Activated CD8-positive, alpha-beta memory T cell treated with anti-CD3 and anti-CD28 coated beads, Interleukin-2, amount 50 U/mL, for 4 hours (primary cell): ENCODE results near the gene PDC.
"Not testable (repeated sequence)": the region's sequence is repeated elsewhere in the genome, so short reads cannot be mapped to it uniquely, and the experiment has no call there.

Source experiments
- DNase-seq: peaks from one replicate; pipeline ENCODE4 v3.0.0-alpha.2; 2020

Gene PDC

DNA sequence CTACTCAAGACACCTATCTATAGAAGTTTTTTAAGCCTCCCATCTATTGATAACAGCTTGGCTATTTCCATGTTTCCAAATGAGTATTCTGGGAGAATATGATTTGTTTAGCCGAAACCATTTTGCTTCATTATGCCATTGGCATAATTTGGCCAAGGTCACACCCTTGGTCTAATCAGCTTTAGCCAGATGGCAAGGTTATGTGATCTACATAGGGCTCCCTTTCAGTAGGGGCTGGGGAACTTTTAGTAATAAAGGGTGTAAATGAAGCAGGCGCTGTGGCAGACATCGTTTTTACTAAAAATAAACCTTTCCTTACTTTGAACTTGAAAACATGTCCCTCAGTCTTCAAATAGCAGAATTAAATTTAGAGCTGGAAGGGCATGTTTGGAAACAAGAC is 3.0 kb upstream of the PDC start:
- DNase-seq, result no peak

DNA sequence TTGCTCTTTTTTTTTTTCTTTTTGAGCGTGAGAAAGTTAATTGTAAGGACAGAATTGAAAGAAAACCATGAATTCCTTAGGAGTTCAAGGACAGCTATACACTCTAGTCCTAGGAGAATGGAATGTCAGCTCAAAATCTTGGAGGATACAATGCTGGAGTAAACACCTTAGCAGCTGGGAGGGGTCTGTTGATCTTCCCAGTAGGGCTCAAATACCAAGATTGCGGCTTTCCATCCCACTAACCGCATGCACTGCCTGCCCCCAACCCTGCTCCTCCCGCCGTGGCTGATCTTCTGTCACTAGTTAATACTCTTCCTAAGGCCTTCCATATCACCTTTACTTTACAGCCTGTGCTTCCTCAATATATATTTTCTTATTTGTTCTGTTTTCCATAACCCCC is 2.6 kb upstream of the PDC start:
- DNase-seq, result no peak

DNA sequence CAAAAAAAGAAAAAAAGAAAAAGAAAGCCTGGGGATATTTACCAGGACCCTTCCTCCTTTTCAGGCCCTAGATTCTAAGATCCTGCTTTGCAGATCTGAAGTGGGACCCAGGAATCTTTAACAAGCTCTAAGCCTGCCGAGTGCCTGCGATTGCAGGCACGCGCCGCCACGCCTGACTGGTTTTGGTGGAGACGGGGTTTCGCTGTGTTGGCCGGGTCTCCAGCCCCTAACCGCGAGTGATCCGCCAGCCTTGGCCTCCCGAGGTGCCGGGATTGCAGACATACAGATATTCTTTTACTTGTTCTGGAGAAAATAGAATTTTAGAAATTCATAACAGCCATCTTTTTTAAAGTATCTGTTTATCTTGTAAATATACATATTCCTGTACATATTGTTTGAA is 1.8 kb downstream of the PDC start:
- not testable (repeated sequence) for DNase-seq

DNA sequence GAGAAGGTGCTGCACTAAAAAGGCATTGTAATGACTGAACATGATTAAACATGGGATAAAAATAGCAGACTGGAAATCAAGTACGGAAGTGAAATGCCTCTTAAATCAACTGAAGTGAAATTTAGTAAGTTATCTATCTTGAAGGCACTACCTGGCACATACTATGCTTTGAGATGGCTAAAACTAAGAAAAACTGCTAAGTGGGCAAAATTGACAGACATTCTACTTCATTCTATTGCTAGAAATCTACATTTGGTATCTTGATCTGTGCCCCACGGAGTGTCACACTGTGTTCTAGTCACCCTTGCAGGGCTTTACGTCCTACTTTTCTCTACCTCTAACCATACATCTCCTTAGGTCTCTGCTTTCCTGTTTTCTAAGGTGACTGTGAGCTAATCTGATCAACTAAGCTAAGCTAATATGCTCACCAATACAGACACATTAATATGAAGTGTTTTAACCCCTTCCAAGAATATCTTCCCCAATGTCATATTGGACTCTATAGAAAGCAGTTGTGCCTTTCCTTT is 4.1 kb downstream of the PDC start:
- no peak for DNase-seq

DNA sequence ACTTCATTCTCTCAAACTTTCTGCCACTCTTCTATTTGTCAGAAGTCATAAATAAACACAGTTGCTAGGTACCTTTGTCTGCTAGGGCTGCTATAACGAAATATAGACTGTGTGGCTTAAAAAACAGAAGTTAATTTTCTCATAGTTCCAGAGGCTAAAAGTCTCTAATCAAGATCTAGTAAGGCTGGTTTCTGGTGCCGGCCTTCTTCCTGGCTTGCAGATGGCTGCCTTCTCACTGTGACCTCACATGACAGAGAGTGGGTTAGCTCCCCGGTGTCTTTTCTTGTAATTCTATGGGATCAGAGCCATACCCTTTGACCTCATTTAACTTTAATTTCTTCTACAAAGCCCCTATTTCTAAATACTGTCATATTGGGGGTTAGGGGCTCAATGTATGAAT is 5.9 kb downstream of the PDC start:
- no peak for DNase-seq

DNA sequence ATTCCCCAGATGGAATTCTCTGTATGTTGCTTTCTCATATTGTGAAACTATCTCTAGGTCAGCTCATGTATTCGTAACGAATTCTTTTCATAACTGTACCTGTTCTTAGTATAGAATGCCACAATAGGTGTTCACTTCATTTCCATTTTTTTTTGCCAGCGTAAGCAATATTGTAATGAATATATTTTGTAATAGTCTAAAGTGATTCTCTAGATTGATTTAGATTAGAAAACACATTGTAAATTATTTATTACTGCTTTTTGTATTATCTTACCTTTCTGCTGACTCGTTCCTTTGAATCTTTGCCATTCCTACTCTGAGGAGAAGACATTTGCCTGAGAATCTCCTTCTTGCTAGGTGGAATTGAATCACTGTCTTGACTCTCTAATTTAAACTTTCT is 14.8 kb downstream of the PDC start:
- no peak for DNase-seq

DNA sequence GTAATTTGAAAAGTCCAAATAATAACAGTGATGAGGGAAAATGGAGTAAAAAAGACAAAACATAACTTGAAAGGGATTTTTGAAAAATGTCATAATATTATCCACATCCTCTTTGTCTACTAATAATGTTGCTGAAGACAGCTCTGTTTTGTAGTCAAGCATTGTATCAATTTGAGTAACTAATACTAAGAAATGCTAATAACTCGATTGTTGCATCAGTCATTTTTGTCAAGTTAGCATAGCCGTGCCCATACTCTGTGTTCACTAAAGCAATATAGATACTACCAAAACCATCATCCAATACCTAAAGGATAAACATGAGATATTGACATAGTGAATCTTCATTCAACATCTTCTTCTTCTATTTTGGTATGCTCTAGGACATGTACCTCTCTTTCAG is 17.3 kb downstream of the PDC start:
- DNase-seq, result no peak

DNA sequence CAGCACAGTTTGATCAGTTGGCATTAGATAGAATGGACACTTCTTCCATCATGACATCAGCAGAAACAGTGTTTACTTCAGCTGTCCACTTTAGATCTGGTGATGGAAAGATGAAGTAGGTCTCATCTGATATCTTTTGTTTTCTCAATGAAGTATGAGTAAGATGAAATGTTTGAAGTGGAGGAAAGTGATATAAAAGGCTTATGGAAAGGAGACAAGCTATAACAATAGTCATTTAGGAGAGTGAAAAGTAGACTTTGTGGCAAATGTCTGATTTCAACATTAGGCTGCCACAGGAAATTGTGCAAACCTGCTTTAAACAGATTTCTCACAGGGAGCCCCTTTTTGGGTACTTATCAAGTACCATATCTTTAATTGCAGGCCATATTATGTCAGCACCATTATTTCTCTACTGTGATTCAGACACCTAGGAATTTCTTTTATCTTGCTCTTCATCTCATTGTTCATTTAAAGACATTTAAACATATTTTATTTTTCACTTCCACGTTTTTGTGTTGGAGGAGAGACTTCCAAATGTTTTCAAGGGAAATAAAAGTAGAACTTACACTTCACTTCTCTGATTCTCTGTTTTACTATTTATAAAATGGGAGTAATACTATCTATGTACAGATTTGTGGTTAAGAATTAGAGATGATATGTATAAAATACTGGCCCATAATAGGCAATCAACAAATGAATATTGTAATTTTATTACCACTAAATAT is 18.1 kb downstream of the PDC start:
- DNase-seq, result no peak

DNA sequence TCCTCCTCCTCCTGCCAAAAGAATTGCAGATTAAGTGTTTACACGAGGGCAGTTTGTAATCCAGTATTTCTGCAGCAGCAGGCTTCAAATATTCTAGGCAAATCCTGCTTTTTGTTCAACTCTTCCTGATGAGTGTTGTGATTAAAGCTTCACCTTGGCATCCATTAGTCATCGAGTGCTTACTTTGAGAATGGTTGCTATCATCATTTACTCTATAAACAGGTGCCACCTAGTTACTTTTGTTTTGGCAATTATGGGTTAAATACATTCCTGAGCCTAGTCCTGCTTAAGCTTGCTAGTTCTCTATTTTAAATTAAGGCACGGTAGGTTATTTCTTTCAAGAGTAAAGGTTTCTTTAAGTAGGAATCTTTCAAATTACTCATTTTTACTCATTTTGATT is 20.3 kb downstream of the PDC start:
- DNase-seq, result no peak

DNA sequence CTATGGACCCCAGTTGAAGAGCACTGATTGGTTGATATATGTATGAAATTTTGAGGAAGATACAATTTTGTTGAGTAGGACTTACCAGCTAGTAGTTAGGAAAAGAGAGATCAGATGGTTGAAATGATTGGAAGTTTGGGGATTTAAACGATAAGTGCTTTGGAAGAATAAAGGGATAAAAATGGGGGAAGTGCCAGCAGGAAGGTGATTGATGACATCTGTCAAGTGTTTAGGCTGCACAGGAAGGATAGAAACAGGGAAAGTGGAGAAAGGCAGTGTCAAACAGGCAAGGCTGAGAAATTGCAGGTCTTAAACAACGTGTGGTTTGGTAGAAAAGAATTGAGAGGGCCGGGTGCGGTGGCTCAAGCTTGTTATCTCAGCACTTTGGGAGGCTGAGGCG is 22.3 kb downstream of the PDC start:
- no peak for DNase-seq

DNA sequence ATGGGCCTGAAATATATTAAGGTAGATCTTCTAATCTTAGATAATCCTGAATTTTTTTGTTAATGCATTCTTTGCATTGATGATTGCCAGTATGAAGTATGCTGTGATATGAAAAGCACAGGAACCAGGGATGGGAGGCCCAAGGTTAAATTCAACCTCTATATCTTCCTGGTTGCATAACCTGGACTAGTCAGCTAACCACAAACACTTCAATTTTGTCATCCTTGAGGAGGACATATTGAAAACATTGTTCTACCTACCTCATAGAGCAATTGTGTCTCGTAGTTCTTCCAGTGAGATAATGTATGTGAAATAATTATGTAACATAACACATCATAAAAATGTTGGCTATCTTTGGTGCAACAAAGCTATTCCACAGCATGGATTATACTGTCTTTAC is 25.6 kb downstream of the PDC start:
- DNase-seq, result no peak

DNA sequence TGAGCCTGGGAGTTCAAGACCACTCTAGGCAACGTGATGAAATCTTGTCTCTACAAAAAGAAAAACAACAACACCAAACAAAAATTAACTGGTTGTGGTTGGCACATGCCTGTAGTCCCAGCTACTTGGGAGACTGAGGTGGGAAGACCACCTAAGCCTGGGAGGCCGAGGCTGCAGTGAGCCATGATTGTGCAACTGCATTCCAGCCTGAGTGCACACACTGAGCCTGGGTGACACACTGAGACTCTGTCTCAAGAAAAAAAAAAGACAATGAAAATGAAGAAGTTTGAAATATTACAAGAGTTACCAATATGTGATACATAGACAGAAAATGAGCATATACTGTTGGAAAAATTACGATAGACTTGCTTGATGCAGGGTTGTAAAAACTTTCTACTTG is 31.9 kb downstream of the PDC start:
- DNase-seq, result no peak

DNA sequence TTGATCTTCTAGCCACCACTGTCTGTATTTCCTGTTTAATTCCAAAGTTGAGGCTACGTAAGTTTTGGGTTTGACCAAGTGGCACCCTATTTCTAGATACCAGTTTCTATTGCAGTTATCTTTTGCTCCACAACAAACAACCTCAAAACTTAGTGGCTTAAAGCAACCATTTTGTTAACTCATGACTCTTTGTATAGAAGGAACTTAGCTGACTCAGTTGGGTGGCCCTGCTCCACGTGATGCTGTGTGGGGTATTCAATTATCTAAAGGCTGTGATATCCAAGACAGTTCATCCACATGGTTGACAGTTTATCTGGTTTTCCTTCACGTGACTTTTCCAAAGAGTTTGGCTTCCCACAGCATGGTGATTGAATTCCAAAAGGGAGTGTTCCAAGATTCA is 34.8 kb downstream of the PDC start:
- no peak for DNase-seq

DNA sequence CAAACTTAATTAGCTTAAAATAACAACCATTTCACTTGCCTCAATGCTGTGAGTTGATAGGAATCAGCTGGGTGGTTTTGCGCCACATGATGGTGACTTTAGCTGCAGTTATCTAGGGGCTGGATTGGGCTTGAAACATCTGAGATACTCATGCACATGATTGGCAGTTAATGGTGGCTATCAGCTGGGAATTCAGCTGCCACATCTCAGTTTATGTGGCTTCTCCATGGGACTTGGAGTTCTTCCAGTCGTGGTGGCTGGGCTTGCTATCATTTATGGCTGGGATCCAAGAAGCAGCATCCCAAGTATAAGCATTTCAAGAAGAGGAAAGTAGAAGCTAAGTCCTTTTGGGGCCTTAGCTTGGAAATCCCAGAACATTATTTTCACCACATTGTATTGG is 36.4 kb downstream of the PDC start:
- no peak for DNase-seq

DNA sequence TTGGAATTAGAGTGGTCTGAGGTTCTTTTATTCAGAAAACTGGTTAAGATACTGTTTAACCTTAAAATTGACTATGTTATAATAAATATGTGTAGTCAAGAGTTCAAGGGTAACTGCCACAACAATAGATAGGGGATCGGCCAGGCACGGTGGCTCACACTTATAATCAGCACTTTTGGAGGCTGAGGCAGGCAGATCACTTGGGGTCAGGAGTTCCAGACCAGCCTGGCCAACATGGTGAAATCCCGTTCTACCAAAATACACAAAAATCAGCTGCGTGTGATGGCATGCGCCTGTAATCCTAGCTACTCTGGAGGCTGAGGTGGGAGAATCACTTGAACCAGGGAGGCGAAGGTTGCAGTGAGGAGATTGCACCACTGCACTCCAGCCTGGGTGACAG is 39.5 kb downstream of the PDC start:
- no peak for DNase-seq

DNA sequence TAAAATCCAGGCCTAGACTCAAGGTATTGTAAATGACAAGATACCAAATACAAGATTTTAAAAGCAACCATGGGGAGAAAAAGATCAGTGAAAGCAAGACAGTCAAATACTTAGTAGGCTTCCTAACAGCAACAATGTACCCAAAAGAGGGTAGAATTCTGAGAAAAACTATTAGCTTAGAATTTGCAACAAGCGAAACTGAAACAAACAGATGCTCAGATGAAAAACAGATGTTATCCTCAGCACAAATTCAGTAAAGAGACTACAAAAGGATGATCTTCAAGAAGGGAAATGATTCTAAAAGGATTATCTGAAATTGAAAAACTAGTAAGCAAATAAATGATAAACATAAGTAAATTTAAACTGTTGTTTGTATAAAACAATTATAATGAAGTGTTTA is 40.0 kb downstream of the PDC start:
- DNase-seq, result no peak

DNA sequence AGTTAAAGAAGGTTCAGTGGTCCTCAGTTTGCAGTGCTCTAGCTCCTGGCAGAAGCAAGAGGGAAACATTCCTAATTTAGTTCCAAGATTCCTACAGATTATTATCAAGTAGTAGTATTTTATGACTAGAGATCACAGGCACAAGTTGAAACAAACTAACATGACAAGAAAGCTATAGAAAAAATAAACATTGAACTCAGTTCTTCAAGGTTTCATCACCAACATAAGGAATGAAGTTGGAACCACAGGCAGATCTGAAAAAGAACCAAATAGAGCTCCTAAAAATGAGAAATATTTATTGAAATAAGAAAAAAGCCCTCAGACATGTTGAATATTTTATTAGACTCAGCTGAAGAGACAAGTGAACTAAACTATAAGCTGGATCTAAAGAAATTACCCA is 40.6 kb downstream of the PDC start:
- no peak for DNase-seq

DNA sequence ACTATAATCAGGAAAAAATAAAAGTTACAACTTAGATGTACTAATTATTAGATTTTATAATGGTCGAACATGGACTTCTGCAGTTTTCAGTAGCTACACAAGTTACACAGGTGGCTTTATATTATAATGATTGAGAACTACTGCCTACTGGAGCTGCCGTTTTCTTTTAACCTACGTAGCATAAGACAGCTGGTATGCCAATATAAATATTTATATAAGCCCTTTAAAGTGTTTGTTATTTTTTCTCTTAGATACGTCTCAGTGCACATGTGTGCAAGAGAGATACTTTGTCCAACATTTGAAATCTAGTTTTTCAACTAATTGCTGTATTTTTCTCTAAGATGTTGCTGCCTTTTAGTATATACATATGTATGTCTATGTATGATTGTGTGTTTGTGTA is 42.4 kb downstream of the PDC start:
- no peak for DNase-seq

DNA sequence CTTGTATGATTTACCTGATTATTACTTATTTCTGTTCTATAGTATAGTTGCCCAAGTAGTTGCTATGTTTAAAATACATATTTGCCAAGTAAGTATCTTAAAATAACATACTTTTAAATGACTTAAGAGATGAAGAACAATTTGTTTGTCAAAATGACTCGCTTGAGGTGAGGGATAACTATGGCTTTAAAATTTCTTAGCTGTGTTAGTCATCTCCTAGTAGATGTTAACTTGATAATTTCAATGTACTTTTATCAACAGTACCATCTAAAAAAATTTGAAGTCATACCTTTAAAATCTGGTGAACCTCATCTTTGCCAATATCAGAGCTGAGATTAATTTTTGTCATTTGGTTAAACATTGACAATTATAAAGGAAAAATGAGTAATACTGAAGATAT is 47.6 kb downstream of the PDC start:
- no peak for DNase-seq

DNA sequence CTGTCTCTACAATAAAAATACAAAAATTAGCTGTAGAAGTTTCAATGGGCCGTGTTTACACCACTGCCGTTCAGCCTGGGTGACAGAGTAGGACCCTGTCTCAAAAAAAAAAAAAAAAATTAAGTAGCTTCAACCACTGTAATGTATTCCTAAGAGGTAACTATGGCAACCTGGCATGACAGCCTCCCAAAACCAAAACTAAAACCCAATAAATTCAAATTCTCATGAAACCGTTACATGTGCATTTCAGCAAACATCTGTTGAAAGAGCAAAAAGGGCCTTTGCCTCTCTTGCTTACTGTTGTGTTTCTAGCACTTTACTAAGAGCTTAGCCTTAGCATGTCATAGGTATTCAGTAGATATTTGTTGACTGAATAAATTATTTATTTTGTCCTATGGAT is 51.8 kb downstream of the PDC start:
- no peak for DNase-seq

DNA sequence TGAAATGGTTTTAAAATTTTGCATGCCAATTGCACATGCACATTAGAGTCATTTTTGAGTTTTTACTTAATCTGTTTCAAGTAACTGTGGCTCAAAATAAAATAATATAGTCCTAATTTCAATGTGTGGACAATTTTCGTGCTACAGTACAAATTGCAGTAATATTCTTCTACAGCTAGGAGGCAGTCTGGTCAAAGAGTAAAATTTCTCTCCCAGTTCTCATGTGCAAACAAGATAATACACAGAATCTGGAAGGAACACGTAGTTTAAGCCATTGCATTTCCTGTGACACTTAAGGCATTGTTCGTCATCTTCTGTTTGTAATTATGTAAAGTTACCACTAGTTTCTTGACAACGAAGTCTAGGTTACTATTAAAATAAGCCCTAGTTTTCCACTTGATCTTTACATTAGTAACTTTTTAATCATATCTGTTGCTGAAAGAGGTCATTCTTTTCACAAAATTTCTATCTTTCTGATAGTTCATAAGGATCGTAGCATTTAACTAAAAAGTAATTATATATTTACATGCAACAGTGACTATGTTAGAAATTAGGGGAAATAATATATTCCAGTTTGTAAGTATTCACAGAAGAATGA is 56.4 kb downstream of the PDC start:
- DNase-seq, result no peak

DNA sequence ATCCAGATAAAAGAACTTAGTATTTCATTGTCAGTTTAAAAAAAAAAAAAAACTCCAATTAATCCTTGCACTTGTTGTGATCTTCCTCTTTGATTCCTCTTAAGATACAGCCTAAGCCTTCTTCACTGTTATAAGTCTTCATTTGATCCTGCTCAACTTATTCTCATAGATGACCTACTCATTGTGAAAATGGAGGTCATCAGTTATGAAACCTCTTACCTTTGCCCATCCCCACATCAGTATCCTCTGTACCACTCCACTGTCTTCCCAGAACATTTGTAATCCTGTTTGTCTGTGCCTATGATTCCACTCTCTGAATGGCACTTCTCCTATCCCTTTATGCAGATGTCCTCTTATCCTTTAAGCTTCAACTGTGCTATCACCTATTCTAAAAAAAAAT is 57.3 kb downstream of the PDC start:
- no peak for DNase-seq

DNA sequence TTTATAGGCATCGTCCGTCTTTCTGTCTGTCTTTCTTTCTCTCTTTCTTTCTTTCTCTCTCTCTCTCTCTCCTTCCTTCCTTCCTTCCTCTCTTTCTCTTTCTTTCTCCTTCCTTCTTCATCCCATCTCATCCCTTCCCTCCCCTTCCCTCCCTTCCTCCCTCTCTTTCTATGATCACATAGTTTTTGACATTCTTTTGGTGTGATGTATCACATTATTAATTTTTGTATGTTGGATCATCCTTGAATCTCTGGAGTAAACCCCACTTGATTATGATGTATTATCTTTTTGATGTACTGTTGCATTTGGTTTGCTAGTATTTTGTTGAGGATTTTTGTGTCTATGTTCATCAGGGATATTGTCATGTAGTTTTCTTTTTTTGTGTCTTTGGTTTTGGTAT is 59.5 kb downstream of the PDC start:
- DNase-seq, result not testable (repeated sequence)
